GF-D8 (cell line): ENCODE results near the gene METTL9.
"Not testable (repeated sequence)": the region's sequence is repeated elsewhere in the genome, so short reads cannot be mapped to it uniquely, and the experiment has no call there.

Experiments used
- DNase-seq: peaks from one replicate; lab custom pipeline; 2025; lab: John Stamatoyannopoulos, UW

METTL9 gene

GRCh38 chr16:21610766-21611165, 11.4 kb downstream of the METTL9 start:
- DNase-seq = no peak

GRCh38 chr16:21611198-21611555, 11.8 kb downstream of the METTL9 start:
- peak; percentile 18 for DNase-seq

DNA sequence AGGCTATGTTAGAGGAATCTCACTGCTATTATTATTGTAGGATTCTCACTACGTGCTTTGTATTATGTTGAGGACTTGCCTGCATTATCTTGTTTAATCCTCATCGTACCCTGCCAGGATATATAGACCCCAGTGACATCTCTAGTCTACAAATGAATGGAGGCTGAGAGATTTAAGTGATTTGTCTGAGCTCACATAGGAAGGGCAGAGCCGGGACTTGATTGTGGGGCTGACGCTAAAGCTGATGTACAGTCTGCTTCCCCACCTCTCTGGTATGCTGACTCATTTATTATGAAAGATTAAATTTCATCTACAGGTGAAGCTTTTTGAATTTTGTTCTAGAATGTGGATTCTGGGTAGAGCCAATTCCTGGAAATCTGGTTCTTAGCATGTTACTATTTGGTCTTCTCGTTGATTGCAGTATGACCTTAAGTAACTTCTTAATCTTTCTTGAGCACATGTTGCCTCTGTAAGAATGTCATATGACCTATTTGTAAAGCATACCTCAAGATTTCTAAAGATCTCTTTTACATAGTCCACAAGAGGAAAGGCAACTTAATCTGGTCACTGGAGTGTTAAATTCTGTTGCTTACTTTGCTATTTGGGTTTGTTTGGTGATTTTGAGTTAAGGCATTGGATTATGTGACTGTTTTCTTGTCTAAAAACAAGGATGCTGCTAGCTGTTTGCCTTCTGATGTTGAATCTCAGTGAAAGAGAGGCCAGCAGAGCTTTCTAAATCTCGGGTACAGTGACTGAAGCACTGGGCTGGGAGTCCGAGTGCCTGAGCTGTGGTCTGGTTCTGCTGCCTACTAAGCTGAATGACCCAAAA, 12.4 kb downstream of the METTL9 start:
- peak; percentile 96 for DNase-seq

DNA sequence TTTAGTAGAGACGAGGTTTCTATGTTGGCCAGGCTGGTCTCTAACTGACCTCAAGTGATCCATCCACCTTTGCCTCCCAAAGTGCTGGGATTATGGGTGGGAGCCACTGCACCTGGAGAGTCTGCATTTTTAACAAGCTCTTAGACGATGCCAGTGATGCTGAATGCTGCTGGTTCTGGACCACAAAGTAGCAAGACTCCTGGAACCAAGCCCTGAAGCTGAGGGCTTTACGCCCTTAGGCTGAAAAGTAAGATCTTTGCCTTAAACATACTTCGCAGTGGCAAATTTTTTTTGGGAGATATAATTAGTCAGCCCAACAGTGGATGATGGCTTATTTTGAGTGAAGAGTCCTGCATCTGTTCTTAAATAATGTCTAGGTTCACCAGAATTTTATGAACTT, 14.0 kb downstream of the METTL9 start:
- DNase-seq = no peak

DNA sequence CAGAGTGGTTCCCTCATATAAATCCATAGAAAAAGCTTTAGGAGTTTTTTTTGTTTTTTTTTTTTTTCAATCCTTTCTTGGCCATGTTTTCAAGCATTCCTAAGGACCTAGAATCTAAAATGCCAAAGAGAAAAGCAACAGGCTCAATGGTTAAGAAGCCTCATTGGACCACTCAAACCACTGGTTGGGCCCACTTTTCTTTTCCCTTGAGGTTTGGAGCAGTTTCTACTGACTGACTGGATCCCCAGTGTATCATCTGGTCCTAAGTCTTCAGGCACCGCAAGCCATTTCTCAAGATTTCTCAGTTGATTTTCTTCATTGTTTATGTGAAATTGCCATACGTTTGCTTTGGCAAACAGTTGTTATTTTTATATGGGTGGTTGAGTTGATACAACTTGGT, 14.4 kb downstream of the METTL9 start:
- DNase-seq = no peak

DNA sequence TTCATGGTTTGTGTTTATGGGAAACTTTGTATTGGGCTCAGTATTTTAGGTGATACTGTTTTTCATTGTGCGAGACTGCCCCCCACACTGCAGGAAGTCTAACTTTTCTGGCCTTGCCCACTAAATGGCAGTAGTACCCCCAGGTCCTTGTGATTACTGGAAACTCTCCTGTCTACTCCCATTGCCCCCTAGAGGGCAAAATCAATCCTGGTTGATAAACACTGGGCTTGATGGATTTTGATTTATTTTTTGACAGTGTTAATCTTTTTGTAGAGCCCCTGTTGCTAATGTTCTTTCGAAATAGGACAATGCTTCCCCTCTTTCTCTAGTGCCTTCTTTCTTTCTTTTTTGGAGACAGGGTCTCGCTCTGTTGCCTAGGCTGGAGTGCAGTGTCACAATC, 15.5 kb downstream of the METTL9 start:
- no peak for DNase-seq

DNA sequence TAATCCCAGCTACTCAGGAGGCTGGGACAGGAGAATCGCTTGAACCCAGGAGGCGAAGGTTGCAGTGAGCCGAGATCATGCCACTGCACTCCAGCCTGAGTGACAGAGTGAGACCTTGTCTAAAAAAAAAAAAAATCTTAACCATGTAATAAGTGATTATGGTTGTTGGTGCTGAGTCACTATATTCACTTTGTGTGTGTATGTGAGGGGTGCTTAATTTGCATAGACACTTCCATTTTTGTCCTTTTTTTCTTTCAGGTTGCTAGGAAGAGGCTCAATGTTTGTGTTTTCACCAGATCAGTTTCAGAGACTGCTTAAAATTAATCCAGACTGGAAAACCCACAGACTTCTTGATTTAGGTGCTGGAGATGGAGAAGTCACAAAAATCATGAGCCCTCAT, 18.2 kb downstream of the METTL9 start:
- no peak for DNase-seq

- DNase-seq = no peak
Observed at GRCh38 chr16:21618281-21618680, 18.9 kb downstream of the METTL9 start.

- DNase-seq = no peak
Observed at GRCh38 chr16:21619765-21620425, 20.5 kb downstream of the METTL9 start.

DNA sequence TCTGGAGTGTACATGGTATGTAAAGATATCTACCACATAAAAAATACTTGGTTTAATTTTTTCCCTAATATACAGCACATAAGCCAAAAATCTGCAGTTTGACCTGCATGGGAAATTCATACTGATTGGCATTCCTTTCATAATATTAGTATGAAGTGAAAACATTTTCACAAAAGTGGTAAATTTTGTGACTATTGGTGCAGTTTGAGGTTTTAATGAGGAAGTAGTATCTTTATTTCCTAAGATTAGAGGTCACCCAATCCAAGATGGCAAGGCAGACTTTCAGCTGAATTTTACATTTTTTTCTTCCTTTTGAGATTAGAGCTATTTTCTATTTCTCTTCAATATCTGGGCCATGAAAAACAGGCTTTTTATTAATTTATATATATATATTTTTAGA, 21.2 kb downstream of the METTL9 start:
- no peak for DNase-seq

GRCh38 chr16:21622545-21622944, 23.2 kb downstream of the METTL9 start:
- DNase-seq = no peak

GRCh38 chr16:21625026-21625425, 25.6 kb downstream of the METTL9 start:
- no peak for DNase-seq

DNA sequence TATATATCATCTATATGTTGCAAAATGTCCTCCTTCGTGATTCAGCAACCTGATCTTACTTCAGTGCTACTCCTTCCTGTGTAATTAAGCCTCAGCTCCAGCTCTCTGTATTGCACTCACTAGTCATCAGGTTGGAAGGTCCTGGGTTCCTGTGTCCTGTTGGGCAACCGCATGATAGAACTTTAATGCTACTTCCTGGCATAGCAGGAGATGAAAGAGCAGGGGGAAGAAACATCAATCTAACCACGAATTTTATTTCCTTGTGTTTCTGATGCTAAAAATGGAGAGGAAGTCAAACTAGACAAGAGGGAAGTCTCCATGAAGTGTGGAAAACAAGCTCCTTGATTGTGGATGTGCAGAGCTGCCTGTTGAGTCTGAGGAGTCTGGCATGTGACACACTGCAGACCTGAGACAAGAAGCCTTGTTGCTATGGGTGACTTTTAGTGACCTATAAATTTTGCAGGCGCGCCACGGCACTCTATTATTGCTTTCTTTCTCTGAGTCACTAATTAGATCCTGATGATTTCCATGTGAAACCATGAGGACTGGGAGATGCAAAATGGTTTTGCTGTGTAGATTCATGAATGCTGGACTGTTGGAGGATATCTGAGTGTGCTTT, 27.4 kb downstream of the METTL9 start:
- peak; percentile 91 for DNase-seq

GRCh38 chr16:21628121-21628726, 28.8 kb downstream of the METTL9 start:
- no peak for DNase-seq

- DNase-seq = no peak
Observed at GRCh38 chr16:21628772-21629171, 29.4 kb downstream of the METTL9 start.

DNA sequence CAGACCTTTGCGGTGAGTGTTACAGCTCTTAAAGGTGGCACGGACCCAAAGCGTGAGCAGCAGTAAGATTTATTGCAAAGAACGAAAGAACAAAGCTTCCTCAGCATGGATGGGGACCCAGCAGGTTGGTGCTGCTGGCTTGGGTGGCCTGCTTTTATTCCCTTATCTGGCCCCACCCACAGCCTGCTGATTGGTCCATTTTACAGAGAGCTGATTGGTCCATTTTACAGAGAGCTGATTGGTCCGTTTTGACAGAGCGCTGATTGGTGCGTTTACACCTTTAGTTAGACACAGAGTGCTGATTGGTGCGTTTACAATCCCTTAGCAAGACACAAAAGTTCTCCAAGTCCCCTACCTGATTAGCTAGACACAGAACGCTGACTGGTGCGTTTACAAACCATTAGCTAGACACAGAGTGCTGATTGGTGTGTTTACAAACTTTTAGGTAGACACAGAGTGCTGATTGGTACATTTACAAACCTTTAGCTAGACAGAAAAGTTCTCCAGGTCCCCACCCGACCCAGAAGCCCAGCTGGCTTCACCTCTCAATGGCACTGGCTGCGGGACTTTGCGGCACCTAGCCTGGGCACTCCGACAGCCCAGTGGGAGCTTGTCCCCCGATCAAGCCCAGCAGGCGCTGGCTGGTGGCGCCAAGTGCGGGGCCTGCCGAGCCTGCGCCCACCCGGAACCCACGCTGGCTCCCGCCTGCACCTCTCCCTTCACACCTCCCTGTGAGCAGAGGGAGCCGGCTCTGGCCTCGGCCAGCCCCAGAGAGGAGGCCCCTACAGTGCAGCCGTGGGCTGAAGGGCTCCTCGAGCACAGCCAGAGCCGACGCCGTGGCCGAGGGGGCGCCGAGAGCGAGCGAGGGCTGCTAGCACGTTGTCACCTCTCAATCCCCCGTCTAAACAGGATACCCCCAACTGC, 30.5 kb downstream of the METTL9 start:
- DNase-seq = not testable (repeated sequence)

DNA sequence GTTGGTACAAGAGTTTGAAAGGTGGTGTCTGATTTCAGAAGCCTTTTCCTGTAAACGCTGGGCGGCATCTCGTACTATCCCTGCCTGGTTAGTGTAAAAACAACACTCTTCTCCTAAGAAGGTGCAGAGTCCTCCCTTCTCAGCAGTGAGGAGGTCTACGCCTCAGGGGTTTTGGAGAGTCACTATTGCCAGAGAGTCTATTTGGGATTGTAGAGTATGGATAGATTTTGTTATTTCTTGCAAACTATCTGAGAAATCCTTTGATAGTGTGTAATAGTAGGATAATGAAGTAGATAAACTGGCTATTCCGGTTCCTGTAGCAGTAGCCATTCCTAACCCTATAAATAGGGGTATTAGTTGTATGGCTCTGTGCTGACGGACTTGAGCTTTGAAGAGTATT, 31.5 kb downstream of the METTL9 start:
- DNase-seq = not testable (repeated sequence)

DNA sequence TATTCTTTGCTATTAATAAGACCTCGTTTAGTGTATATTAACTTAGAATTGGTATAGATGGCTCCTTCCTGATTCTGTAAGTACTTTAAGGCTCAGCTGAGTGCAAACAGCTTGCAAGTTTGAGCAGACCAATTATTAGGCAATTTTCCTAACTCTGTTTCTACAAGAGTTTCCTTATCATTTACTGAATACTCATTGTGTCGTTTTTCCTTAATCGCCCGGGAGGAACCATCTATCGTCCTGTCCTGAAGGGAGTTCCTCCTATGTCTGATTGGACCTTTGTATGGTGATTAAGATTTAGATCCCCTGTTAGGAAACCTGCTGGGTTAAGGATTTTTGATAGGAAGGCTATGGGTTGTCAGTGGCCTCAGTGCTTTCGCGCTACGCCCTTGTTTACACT, 32.0 kb downstream of the METTL9 start:
- not testable (repeated sequence) for DNase-seq

- DNase-seq = not testable (repeated sequence)
Observed at GRCh38 chr16:21631951-21632575, 32.7 kb downstream of the METTL9 start.

DNA sequence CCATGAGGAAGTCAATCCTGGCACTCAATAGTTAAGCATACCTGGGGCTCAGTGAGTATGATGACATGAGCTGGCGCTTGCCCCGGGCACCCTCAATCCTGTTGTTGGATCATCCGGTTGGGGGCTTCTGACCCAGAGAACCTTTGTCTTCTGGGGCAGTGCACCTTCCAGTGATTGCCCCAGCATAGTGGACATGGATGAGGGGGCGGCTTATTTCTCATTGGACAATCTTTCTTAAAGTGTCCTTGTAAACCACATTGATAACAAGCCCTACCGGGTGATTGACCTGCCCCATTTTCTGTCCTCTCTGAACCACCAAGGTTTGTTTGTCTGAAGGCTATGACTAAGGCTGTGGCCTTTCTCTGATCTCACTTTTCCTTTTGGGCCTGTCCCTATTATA, 34.8 kb downstream of the METTL9 start:
- no peak for DNase-seq

- not testable (repeated sequence) for DNase-seq
Observed at GRCh38 chr16:21635694-21636093, 36.3 kb downstream of the METTL9 start.
